ENCODE measurements around the gene MAST4.

MAST4 gene

GRCh38 chr5:66923457-66923856 is 327.3 kb downstream of the MAST4 start:
- TF ChIP-seq CTCF (IDR thresholded peaks at IDR 0.05; ENCODE audit: poor library complexity, severe bottlenecking), result no peak
- Histone ChIP-seq H3K9me3 (ENCODE audit: severe bottlenecking) (no peaks in the 10 kb centered on the region), H3K4me1 (ENCODE audit: insufficient read depth, poor library complexity, severe bottlenecking) (no peaks in the 10 kb centered on the region), H3K27ac (ENCODE audit: poor library complexity, severe bottlenecking) (no peak overlapping the region), H3K27me3 (ENCODE audit: insufficient read depth, poor library complexity, severe bottlenecking) (no peaks in the 10 kb centered on the region), H3K36me3 (ENCODE audit: low read depth) (no peaks in the 10 kb centered on the region), H3K4me3 (ENCODE audit: severe bottlenecking) (no peak overlapping the region)
- ATAC-seq (ENCODE audit: low read depth) (no peak), DNase-seq (ENCODE audit: low spot score) (no peak)

GRCh38 chr5:66923922-66924321 is 327.7 kb downstream of the MAST4 start:
- Histone ChIP-seq H3K9me3 (ENCODE audit: severe bottlenecking) (no peaks in the 10 kb centered on the region), H3K27me3 (ENCODE audit: insufficient read depth, poor library complexity, severe bottlenecking) (no peaks in the 10 kb centered on the region), H3K4me3 (ENCODE audit: severe bottlenecking) (no peak overlapping the region), H3K4me1 (ENCODE audit: insufficient read depth, poor library complexity, severe bottlenecking) (no peaks in the 10 kb centered on the region), H3K36me3 (ENCODE audit: low read depth) (no peaks in the 10 kb centered on the region), H3K27ac (ENCODE audit: poor library complexity, severe bottlenecking) (no peak overlapping the region)
- no peak for ATAC-seq (ENCODE audit: low read depth)
- no peak for TF ChIP-seq CTCF (IDR thresholded peaks at IDR 0.05; ENCODE audit: poor library complexity, severe bottlenecking)
- DNase-seq (ENCODE audit: low spot score), result no peak

GRCh38 chr5:66927140-66927539 is 330.9 kb downstream of the MAST4 start:
- no peaks in the 10 kb centered on the region for H3K9me3 ChIP-seq (ENCODE audit: severe bottlenecking)
- no peak overlapping the region for H3K27ac ChIP-seq (ENCODE audit: poor library complexity, severe bottlenecking)
- H3K36me3 ChIP-seq (ENCODE audit: low read depth), result no peaks in the 10 kb centered on the region
- DNase-seq (ENCODE audit: low spot score) (no peak), ATAC-seq (ENCODE audit: low read depth) (no peak)
- TF ChIP-seq CTCF (IDR thresholded peaks at IDR 0.05; ENCODE audit: poor library complexity, severe bottlenecking), result no peak
- no peaks in the 10 kb centered on the region for H3K27me3 ChIP-seq (ENCODE audit: insufficient read depth, poor library complexity, severe bottlenecking)
- no peaks in the 10 kb centered on the region for H3K4me1 ChIP-seq (ENCODE audit: insufficient read depth, poor library complexity, severe bottlenecking)
- no peak overlapping the region for H3K4me3 ChIP-seq (ENCODE audit: severe bottlenecking)

GRCh38 chr5:66929281-66929680 is 333.1 kb downstream of the MAST4 start:
- Histone ChIP-seq H3K4me1 (ENCODE audit: insufficient read depth, poor library complexity, severe bottlenecking) (peaks cover 11% of the 10 kb centered on the region), H3K4me3 (ENCODE audit: severe bottlenecking) (no peak overlapping the region), H3K9me3 (ENCODE audit: severe bottlenecking) (no peaks in the 10 kb centered on the region), H3K27ac (ENCODE audit: poor library complexity, severe bottlenecking) (no peak overlapping the region), H3K27me3 (ENCODE audit: insufficient read depth, poor library complexity, severe bottlenecking) (no peaks in the 10 kb centered on the region), H3K36me3 (ENCODE audit: low read depth) (no peaks in the 10 kb centered on the region)
- DNase-seq (ENCODE audit: low spot score) (no peak), ATAC-seq (ENCODE audit: low read depth) (no peak)
- TF ChIP-seq CTCF (IDR thresholded peaks at IDR 0.05; ENCODE audit: poor library complexity, severe bottlenecking), result no peak

- peaks cover 11% of the 10 kb centered on the region for H3K4me1 ChIP-seq (ENCODE audit: insufficient read depth, poor library complexity, severe bottlenecking)
- no peak for ATAC-seq (ENCODE audit: low read depth)
- no peak for DNase-seq (ENCODE audit: low spot score)
- no peaks in the 10 kb centered on the region for H3K27me3 ChIP-seq (ENCODE audit: insufficient read depth, poor library complexity, severe bottlenecking)
- H3K4me3 ChIP-seq (ENCODE audit: severe bottlenecking), result no peak overlapping the region
- no peaks in the 10 kb centered on the region for H3K9me3 ChIP-seq (ENCODE audit: severe bottlenecking)
- H3K27ac ChIP-seq (ENCODE audit: poor library complexity, severe bottlenecking), result no peak overlapping the region
- TF ChIP-seq CTCF (IDR thresholded peaks at IDR 0.05; ENCODE audit: poor library complexity, severe bottlenecking), result no peak
- H3K36me3 ChIP-seq (ENCODE audit: low read depth), result no peaks in the 10 kb centered on the region
These were observed 333.8 kb downstream of the MAST4 start for GRCh38 chr5:66929995-66930394.

All from RWPE2 (cell line).